HG03432 (cell line): ENCODE results near the gene DTX4.

ENCODE experiments used
- ATAC-seq: cut with Tn5 transposase; IDR thresholded peaks from one replicate; pipeline ENCODE4 v1.9.1; 2021; ENCODE audit warnings: mild to moderate bottlenecking, moderate library complexity; ENCODE audit not compliant: unreplicated experiment

DTX4 gene

GRCh38 chr11:59216641-59217564 is 45.0 kb downstream of the DTX4 start:
- ATAC-seq = peak; percentile 88

GRCh38 chr11:59218319-59218718 is 46.4 kb downstream of the DTX4 start:
- ATAC-seq = no peak

GRCh38 chr11:59218893-59219292 is 47.0 kb downstream of the DTX4 start:
- ATAC-seq = no peak

DNA sequence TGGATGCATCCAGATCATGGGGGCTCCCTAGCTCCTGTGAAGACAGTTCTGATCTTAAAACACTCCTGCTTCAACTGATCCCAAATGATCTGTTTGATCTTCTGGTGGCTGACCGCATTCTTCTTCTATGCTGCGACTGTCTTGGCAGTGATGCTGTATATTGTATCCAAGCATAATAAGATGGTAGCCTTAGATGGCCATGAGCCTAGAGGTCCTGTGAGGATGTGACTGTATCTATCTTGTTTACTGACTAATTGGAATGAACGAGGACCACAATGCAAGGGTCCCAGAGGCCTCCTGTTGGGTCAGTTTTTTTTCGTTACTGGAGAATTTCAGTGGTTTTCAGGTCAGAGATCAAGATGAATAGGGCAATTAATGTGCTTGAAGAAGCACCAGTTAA is 47.9 kb downstream of the DTX4 start:
- no peak for ATAC-seq

- ATAC-seq = no peak
Measured at GRCh38 chr11:59221441-59221840, 49.5 kb downstream of the DTX4 start.

GRCh38 chr11:59222464-59223060 is 50.6 kb downstream of the DTX4 start:
- ATAC-seq = no peak

DNA sequence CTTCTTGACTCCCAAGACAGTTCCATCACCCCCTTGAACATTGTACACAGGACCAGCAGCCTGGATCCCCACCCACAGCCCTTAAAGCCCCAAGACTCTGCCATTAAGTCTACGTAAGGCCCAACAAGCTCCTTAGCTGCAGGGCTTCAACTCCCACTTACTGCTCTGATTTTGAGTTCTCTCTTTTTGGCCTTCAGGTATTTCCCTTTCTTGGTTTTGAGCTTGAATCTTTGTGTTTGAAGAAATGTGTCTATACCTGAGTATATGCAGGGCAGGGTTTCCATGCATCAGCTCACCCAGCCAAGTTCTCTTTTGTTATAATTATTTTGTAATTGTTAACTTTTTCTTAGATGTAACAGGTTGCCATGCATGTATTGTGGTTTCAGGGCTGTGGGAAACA is 51.2 kb downstream of the DTX4 start:
- ATAC-seq = no peak

DNA sequence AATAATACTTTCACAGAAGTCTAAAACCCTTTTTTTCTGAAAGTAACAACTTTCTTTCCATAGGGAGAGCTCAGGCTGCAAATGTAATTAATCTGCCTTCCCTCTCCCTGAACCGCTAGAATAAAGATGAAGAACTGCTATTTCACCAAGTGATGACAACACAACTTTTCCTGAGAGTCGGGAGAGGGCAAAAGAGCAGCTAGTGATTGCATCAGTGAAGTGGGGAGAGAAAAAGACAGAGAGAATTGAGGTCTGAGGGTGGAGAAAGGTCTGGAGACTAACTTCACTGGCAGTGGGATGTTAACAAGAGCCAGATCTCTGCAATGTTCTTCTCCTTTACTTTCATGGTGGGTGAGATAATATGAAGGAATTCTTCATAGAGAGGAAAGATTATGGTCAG is 51.7 kb downstream of the DTX4 start:
- ATAC-seq = no peak

DNA sequence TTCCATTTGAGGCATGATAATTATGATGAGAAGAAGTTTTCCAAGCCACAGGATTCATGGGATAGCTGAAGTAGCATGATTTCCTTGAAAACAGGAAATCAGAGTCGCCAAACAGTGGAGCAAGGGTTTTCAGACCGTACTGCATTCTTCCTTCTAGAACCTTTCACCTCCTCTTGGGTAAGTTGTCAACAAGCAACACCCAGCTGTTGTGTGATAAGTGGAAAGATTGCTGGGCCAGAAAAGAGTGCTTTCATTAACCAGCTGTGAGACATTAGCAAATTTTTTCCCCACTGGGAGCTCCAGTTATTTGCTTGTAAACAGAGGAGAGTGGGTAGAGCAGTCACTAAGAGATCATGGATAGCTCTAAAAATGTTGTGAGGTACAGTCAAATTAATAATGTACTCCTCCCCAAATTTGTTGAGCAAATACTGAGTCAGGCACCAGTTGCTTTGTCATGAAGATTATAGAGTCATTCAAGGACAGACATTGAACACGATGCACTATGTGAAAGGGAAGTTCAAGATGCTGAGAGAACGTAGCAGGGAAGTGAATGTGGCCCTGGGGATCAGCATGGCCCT is 52.5 kb downstream of the DTX4 start:
- peak; percentile 42 for ATAC-seq

- peak; percentile 55 for ATAC-seq
Measured at GRCh38 chr11:59225017-59225416, 53.1 kb downstream of the DTX4 start.

DNA sequence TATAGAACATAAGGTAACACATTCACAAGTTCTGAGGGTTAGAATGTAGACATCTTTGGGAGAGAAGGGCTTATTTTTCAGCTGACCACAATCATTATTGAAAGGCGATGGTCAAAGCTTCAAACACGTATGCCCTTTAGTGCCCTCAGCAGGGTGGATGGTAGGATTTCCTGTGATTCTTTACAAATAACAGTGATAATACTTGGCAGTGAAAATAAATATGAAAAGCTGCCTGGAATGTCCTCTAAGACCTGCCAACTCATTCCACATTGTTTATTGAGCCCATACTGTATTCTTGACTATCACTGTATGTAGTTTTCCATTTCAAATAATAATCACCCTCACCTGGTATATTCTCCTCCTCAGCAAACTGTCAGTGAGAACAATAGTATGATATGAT is 54.5 kb downstream of the DTX4 start:
- no peak for ATAC-seq

GRCh38 chr11:59240322-59240721 is 68.4 kb downstream of the DTX4 start:
- ATAC-seq = no peak

GRCh38 chr11:59243633-59244032 is 71.7 kb downstream of the DTX4 start:
- no peak for ATAC-seq

- ATAC-seq = no peak
Measured at GRCh38 chr11:59247531-59248227, 75.7 kb downstream of the DTX4 start.

GRCh38 chr11:59249535-59249934 is 77.6 kb downstream of the DTX4 start:
- ATAC-seq = no peak

GRCh38 chr11:59253001-59253400 is 81.1 kb downstream of the DTX4 start:
- ATAC-seq = no peak

DNA sequence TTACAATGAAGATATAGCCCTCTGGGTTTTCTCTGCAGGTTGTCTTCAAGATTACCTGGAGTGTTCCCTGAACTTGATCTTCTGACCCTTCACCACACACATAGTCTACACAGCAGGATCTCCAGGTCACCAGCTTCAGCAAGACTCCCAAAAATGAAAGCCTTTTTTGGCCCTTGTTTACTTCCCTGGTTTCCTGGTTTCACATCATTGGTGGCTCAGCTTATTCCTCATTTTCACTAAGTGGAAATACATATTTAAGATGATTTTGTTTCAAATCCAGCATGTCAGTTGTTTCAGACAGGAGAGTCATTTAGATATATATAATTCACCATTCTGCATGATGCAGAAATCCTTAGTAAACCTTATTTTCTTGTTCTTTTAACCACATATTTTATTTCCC is 82.4 kb downstream of the DTX4 start:
- ATAC-seq = no peak

DNA sequence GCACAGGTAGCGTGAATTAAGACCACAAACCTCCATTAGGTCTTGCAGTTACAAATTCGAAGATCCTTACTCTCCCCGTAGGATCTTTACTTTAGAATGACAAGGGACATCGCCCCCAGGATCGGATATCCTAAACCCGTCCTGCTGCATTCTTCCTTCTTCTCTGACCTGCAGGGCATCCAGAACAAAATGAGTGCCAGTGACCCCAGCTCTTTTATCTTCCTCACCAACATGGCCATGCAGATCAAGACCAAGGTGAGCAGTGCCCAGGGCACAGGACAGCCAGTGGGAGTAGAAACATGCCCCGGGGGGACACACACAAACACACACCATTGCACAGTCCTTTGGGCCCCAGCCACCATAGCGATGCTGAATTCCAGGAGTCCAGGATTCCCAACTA is 83.3 kb downstream of the DTX4 start:
- no peak for ATAC-seq
